Suprapubic skin (tissue), 4 donors: Measurements from ENCODE around the gene MMAB.

Experiments
- EP300 ChIP-seq: sonication (generic); formaldehyde crosslinking; IDR thresholded peaks from one replicate; pipeline ENCODE4 v1.6.1; 2017; ENCODE audit warnings: antibody characterized with exemption
- POLR2A ChIP-seq, 2 donors: fragments of 450-650 bp; IDR thresholded peaks; one replicate each; pipeline ENCODE4 v1.6.1; 2017; ENCODE audit warnings: antibody characterized with exemption in 2 of 2, mild to moderate bottlenecking in 2 of 2, moderate library complexity in 2 of 2
- POLR2AphosphoS5 ChIP-seq, 3 donors: sonication (generic); formaldehyde crosslinking; IDR thresholded peaks; one replicate each; pipeline ENCODE4 v1.6.1; 2017; ENCODE audit warnings: antibody characterized with exemption in 3 of 3
- TF ChIP-seq, protein P1 (sequence below), 2 donors: fragments of 200-600 bp in 1 of 2; fragments of 450-650 bp in 1 of 2; sonication (generic) in 1 of 2; IDR thresholded peaks; one replicate each; pipeline ENCODE4 v1.5.1; 2016 to 2019; ENCODE audit warnings: antibody characterized with exemption in 2 of 2, mild to moderate bottlenecking in 1 of 2, moderate library complexity in 1 of 2

DNA sequence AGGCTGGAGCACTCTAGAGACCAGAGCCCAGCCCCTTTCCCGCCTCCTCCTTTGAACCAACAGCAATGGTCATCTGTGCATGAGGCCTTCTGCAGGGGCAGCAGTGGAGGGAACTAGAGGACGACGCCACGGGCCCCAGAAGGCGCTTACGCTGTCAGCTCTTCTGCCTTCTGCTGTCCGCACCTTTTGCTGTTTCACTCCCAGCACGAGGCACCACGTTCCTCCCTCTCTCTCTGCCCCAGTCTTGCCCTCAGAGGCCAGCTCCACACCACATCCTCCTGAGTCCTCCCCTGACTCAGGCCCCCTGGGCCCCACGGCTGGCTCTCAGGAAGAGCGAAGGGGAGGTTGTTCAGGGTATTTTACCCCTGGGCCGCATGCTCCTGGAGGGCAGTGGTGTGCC, 15.5 kb downstream of the MMAB start:
- TF ChIP-seq, protein P1, sequence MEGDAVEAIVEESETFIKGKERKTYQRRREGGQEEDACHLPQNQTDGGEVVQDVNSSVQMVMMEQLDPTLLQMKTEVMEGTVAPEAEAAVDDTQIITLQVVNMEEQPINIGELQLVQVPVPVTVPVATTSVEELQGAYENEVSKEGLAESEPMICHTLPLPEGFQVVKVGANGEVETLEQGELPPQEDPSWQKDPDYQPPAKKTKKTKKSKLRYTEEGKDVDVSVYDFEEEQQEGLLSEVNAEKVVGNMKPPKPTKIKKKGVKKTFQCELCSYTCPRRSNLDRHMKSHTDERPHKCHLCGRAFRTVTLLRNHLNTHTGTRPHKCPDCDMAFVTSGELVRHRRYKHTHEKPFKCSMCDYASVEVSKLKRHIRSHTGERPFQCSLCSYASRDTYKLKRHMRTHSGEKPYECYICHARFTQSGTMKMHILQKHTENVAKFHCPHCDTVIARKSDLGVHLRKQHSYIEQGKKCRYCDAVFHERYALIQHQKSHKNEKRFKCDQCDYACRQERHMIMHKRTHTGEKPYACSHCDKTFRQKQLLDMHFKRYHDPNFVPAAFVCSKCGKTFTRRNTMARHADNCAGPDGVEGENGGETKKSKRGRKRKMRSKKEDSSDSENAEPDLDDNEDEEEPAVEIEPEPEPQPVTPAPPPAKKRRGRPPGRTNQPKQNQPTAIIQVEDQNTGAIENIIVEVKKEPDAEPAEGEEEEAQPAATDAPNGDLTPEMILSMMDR (IDR thresholded peaks at IDR 0.05): no peak
- TF ChIP-seq POLR2A (IDR thresholded peaks at IDR 0.05): no peak
- TF ChIP-seq EP300: no peak
- TF ChIP-seq POLR2AphosphoS5 (IDR thresholded peaks at IDR 0.05): no peak
